Caco-2 (cell line): ENCODE data around the gene HLA-DMB. TPM values are rescaled to one million over a fixed set of nuclear protein-coding genes. Genes with fewer than 3 reads are reported as not detected.

Source experiments
- BruUV-seq: library from RNA; stranded (reverse); fragments of 400-500 nt; replicated peaks from 2 replicates; lab custom pipeline; 2021; lab: Mats Ljungman, UMichigan
- CTCF ChIA-PET: fragments of 300-600 bp; sonication (Branson Sonifier 250); formaldehyde crosslinking; loops from one replicate; lab custom pipeline; 2022; ENCODE audit warnings: antibody characterized with exemption; lab: Charles Lee
- POLR2A ChIA-PET: fragments of 300-600 bp; sonication (Branson Sonifier 250); formaldehyde crosslinking; loops from one replicate; lab custom pipeline; 2022; ENCODE audit warnings: antibody characterized with exemption; lab: Charles Lee
- DNase-seq, 2 experiments: peaks; one replicate each; pipeline versions ENCODE4 v3.0.0 to v3.0.0-alpha.2; 2020 to 2022
- H3K27me3 ChIP-seq: replicated peaks from 2 replicates; pipeline ENCODE4 v1.6.0; 2011; ENCODE audit warnings: low read length; ENCODE audit not compliant: control insufficient read depth, insufficient read depth
- H3K36me3 ChIP-seq: 2 replicates; pipeline ENCODE4 v1.5.1; 2011; ENCODE audit warnings: low read length; ENCODE audit not compliant: control insufficient read depth, insufficient read depth
- H3K4me1 ChIP-seq: fragments of 250-450 bp; sonication (Bioruptor Pico); 2 replicates; pipeline ENCODE4 v1.5.1; 2020; ENCODE audit warnings: mild to moderate bottlenecking
- H3K4me3 ChIP-seq: 2 replicates; pipeline ENCODE4 v1.5.1; 2011; ENCODE audit warnings: low read depth, mild to moderate bottlenecking, control low read depth, low read length
- H3K9me3 ChIP-seq: fragments of 250-450 bp; sonication (Bioruptor Pico); 2 replicates; pipeline ENCODE4 v1.5.1; 2020; ENCODE audit warnings: mild to moderate bottlenecking, moderate library complexity
- H3K27ac Mint-ChIP-seq: one replicate; pipeline ENCODE4 v1.8.0; 2022; ENCODE audit warnings: mixed read lengths; ENCODE audit not compliant: unreplicated experiment
- H3K27me3 Mint-ChIP-seq: one replicate; pipeline ENCODE4 v1.8.0; 2022; ENCODE audit warnings: mixed read lengths; ENCODE audit not compliant: insufficient read depth, unreplicated experiment
- H3K36me3 Mint-ChIP-seq: one replicate; pipeline ENCODE4 v1.8.0; 2022; ENCODE audit warnings: mild to moderate bottlenecking, mixed read lengths; ENCODE audit not compliant: insufficient read depth, unreplicated experiment
- H3K4me1 Mint-ChIP-seq: one replicate; pipeline ENCODE4 v1.8.0; 2022; ENCODE audit warnings: low read depth, mixed read lengths; ENCODE audit not compliant: unreplicated experiment
- H3K4me3 Mint-ChIP-seq: one replicate; pipeline ENCODE4 v1.8.0; 2022; ENCODE audit warnings: mild to moderate bottlenecking, moderate library complexity, mixed read lengths; ENCODE audit not compliant: unreplicated experiment
- H3K9me3 Mint-ChIP-seq: one replicate; pipeline ENCODE4 v1.8.0; 2022; ENCODE audit warnings: mixed read lengths; ENCODE audit not compliant: unreplicated experiment
- intact Hi-C: fragments of 100-400 bp; cut with micrococcal nuclease; formaldehyde crosslinking; loops from one replicate; pipeline ENCODE4 v1.10.0; 2022; ENCODE audit not compliant: unreplicated experiment
- total RNA-seq: library from RNA; stranded (reverse); gene quantifications from 2 replicates; pipeline ENCODE4 v1.2.3, GENCODE V29; 2022
- TF ChIP-seq, protein P1 (sequence below), 2 experiments: fragments of 200-600 bp in 1 of 2; IDR thresholded peaks; 1 replicate in 1 of 2; 2 replicates in 1 of 2; pipeline versions ENCODE4 v1.5.1 to v1.8.0; 2011 to 2022; ENCODE audit warnings: antibody characterized with exemption in 1 of 2, control low read depth in 1 of 2, inconsistent platforms in 1 of 2, low read depth in 1 of 2, low read length in 1 of 2, mild to moderate bottlenecking in 1 of 2, moderate library complexity in 1 of 2; ENCODE audit not compliant: insufficient read depth in 1 of 2, severe bottlenecking in 1 of 2, unreplicated experiment in 1 of 2

The HLA-DMB gene
- total RNA-seq, 1 experiment from 2014 or later, result not detected

DNA sequence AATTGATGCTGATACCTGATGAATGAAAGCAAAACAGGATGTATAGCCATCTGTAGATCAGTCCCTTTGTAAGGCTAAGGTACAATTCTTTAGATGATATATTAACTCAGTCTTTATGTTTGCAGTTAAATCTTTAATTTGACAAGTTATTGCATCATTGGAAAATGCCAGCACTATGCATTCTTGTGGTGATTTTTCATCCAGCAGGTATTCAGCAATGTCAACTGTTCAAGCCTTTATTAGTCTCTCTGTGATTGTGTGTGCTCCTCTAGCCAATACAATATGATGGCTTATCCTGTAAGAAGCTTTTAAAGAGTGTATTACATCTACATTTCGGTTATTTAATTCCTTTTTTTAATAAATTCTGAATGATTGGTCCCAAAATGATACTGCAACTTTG, 34.3 kb downstream of the HLA-DMB start:
- H3K36me3 Mint-ChIP-seq, result no peaks in the 10 kb centered on the region
- DNase-seq, result no peak

DNA sequence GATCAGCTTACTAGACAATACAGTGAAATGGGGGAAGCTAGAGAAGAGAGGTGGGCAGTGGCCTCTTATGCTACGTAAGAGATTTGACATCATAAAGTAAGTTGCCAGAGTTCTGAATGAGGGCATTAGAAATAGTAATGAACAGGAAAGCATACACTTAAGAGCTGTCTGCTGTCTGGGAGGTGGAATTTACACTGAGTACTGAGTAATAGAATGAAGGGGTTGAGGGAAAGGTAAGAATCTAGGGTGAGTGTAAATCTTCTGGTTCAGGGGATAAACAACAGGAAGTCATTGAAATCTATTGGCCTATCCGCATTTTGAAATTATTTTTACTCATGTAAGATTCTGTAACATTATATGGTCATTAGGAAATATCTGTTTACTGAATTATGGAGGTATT, 35.8 kb downstream of the HLA-DMB start:
- H3K4me1 Mint-ChIP-seq, result no peaks in the 10 kb centered on the region
- no peaks in the 10 kb centered on the region for H3K4me1 ChIP-seq
- H3K27me3 ChIP-seq, result no peaks in the 10 kb centered on the region
- H3K27ac Mint-ChIP-seq, result no peak overlapping the region
- no peaks in the 10 kb centered on the region for H3K36me3 Mint-ChIP-seq
- BruUV-seq, result no TSS peak
- POLR2A ChIA-PET, result interaction anchor here (0.6 to 1.1 kb wide), 2 partner anchors 11 to 67 kb away, joined by 4 to 6 read pairs; no protein-coding TSS in a partner anchor
- no peak overlapping the region for H3K4me3 Mint-ChIP-seq
- no peaks in the 10 kb centered on the region for H3K36me3 ChIP-seq
- no peak overlapping the region for H3K4me3 ChIP-seq
- TF ChIP-seq, protein P1, sequence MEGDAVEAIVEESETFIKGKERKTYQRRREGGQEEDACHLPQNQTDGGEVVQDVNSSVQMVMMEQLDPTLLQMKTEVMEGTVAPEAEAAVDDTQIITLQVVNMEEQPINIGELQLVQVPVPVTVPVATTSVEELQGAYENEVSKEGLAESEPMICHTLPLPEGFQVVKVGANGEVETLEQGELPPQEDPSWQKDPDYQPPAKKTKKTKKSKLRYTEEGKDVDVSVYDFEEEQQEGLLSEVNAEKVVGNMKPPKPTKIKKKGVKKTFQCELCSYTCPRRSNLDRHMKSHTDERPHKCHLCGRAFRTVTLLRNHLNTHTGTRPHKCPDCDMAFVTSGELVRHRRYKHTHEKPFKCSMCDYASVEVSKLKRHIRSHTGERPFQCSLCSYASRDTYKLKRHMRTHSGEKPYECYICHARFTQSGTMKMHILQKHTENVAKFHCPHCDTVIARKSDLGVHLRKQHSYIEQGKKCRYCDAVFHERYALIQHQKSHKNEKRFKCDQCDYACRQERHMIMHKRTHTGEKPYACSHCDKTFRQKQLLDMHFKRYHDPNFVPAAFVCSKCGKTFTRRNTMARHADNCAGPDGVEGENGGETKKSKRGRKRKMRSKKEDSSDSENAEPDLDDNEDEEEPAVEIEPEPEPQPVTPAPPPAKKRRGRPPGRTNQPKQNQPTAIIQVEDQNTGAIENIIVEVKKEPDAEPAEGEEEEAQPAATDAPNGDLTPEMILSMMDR (IDR thresholded peaks at IDR 0.05; ENCODE audit: insufficient read depth in 1 of 2, low read depth in 1 of 2, low read length in 1 of 2, severe bottlenecking in 1 of 2, unreplicated experiment in 1 of 2), result no peak
- H3K9me3 ChIP-seq, result no peaks in the 10 kb centered on the region
- DNase-seq, result no peak
- CTCF ChIA-PET, result interaction anchor here (0.6 to 1.8 kb wide), 3 partner anchors 11 to 67 kb away, joined by 4 to 9 read pairs (median 5); partner anchors contain the start of gene TAP2
- H3K9me3 Mint-ChIP-seq, result no peaks in the 10 kb centered on the region
- intact Hi-C loops, result no loop called here
- H3K27me3 Mint-ChIP-seq, result no peaks in the 10 kb centered on the region

More for the DNA sequence above, 34.3 kb downstream of the HLA-DMB start:
- H3K9me3 Mint-ChIP-seq, result no peaks in the 10 kb centered on the region
- no peak overlapping the region for H3K4me3 Mint-ChIP-seq
- no peak overlapping the region for H3K4me3 ChIP-seq
- H3K36me3 ChIP-seq, result no peaks in the 10 kb centered on the region
- no peaks in the 10 kb centered on the region for H3K9me3 ChIP-seq
- no peaks in the 10 kb centered on the region for H3K4me1 ChIP-seq
- H3K27ac Mint-ChIP-seq, result no peak overlapping the region
- ChIA-PET CTCF (no interaction called here), POLR2A (no interaction called here)
- peaks cover 4% of the 10 kb centered on the region for H3K27me3 Mint-ChIP-seq
- TF ChIP-seq, protein P1 (IDR thresholded peaks at IDR 0.05; ENCODE audit: insufficient read depth in 1 of 2, low read depth in 1 of 2, low read length in 1 of 2, severe bottlenecking in 1 of 2, unreplicated experiment in 1 of 2), result no peak
- intact Hi-C loops, result no loop called here
- no peaks in the 10 kb centered on the region for H3K4me1 Mint-ChIP-seq
- no TSS peak for BruUV-seq
- H3K27me3 ChIP-seq, result no peaks in the 10 kb centered on the region

DNA sequence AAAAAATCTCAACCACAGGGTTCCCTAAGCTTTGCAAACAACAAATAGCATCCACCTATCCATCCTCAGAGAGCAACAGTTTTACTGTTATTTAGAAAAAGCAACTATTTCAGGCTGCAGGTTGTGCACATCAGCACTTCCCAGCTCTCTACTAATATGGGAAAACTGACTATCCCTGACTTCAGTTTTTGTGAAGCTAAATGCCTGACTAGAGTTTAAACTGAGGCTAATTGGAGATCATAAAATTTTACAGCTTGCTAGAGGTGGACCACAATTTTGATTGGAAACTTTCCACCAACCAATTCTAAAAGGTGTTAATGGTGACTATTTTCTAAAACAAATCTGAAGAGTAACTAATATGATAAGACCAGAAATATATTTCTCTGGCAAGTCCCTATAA, 36.9 kb downstream of the HLA-DMB start:
- BruUV-seq, result no TSS peak
- no peak for DNase-seq
- no peaks in the 10 kb centered on the region for H3K36me3 ChIP-seq
- intact Hi-C loops, result no loop called here
- no peaks in the 10 kb centered on the region for H3K27me3 Mint-ChIP-seq
- POLR2A ChIA-PET, result interaction anchor here (0.7 to 1.1 kb wide), 2 partner anchors 9 to 68 kb away, joined by 3 to 4 read pairs; no protein-coding TSS in a partner anchor
- TF ChIP-seq, protein P1 (IDR thresholded peaks at IDR 0.05; ENCODE audit: insufficient read depth in 1 of 2, low read depth in 1 of 2, low read length in 1 of 2, severe bottlenecking in 1 of 2, unreplicated experiment in 1 of 2), result no peak
- no peak overlapping the region for H3K27ac Mint-ChIP-seq
- no peak overlapping the region for H3K4me3 Mint-ChIP-seq
- H3K27me3 ChIP-seq, result no peaks in the 10 kb centered on the region
- no peaks in the 10 kb centered on the region for H3K4me1 ChIP-seq
- no peaks in the 10 kb centered on the region for H3K36me3 Mint-ChIP-seq
- H3K4me3 ChIP-seq, result no peak overlapping the region
- no peaks in the 10 kb centered on the region for H3K9me3 Mint-ChIP-seq
- CTCF ChIA-PET, result interaction anchor here (1.1 to 1.8 kb wide), 3 partner anchors 10 to 65 kb away, joined by 3 to 9 read pairs (median 3); partner anchors contain the start of gene TAP2
- no peaks in the 10 kb centered on the region for H3K4me1 Mint-ChIP-seq
- no peaks in the 10 kb centered on the region for H3K9me3 ChIP-seq
